Measurements from ENCODE around the gene TCEA2. TPM values are rescaled to one million over a fixed set of nuclear protein-coding genes. Genes with fewer than 3 reads are reported as not detected.

The TCEA2 gene
- total and polyA plus RNA-seq, 9 of the 15 experiments (the other 6 are each of a cell fraction or from before 2014, with no cell fraction given), result 1.4 to 28.7 (median 5.4) TPM

GRCh38 chr20:64045346-64046011 lies 17.5 kb upstream of the TCEA2 start:
- BruUV-seq (replicated peaks), result no TSS peak
- H3K9me3 ChIP-seq (replicated peaks; ENCODE audit: control insufficient read depth, insufficient read depth, low read depth, low read length), result no peaks in the 10 kb centered on the region
- H3K36me3 ChIP-seq (ENCODE audit: control insufficient read depth, insufficient read depth, low read length), result peaks cover 12% of the 10 kb centered on the region; the same call in 1 of the 3 replicates
- no peak overlapping the region; the same call in 2 of the 3 replicates for H3K27ac ChIP-seq (ENCODE audit: extremely low read depth, low read depth, low read length)
- 48% methylated on average over 9 of the region's 11 CpGs for WGBS (ENCODE audit: insufficient coverage, low coverage, missing lambda C conversion rate)
- H3K4me2 ChIP-seq (ENCODE audit: insufficient read depth, low read length), result 0 out of 2 replicates have a peak overlapping the region, but pooled peaks have one; percentile 1
- peak overlapping the region in 1 of 2 experiments; percentile 84; a peak in 2 of 4 replicates for H3K9ac ChIP-seq (ENCODE audit: insufficient read depth in 1 of 2, low read depth in 2 of 2, low read length in 2 of 2)
- H3K4me3 ChIP-seq, result no peak overlapping the region
- DNase-seq (ENCODE audit: extremely low read depth in 1 of 4, low spot score in 3 of 4) (peak in 2 of 4 experiments; percentile 39 to 45), ATAC-seq (0 out of 3 replicates have a peak, but pooled peaks have one; percentile 8), FAIRE-seq (no peak)
- peaks cover 4% of the 10 kb centered on the region for H3K9me1 ChIP-seq (ENCODE audit: control insufficient read depth, insufficient read depth, low read length)
- peaks cover 38 to 78% of the 10 kb centered on the region in 2 experiments for H3K4me1 ChIP-seq (replicated peaks in 1 of 2; ENCODE audit: control insufficient read depth in 2 of 2, insufficient read depth in 2 of 2, low read length in 2 of 2)
- ChIA-PET CTCF (ENCODE audit: low intra/inter-chr PET ratio) (no interaction called here), POLR2A (interaction anchor here (2.3 kb wide), 1 partner anchor 8 kb away, joined by 10 read pairs; no protein-coding TSS in a partner anchor)
- H4K20me1 ChIP-seq (replicated peaks; ENCODE audit: control insufficient read depth, insufficient read depth, low read length), result no peaks in the 10 kb centered on the region
- H3K27me3 ChIP-seq (ENCODE audit: control insufficient read depth in 2 of 2, insufficient read depth in 2 of 2, low read length in 2 of 2), result no peaks in the 10 kb centered on the region
- H2AFZ ChIP-seq (ENCODE audit: low read depth, low read length), result peak overlapping the region; percentile 77
- in situ Hi-C loops (cut with MboI) (no loop called here), intact Hi-C loops (cut with micrococcal nuclease) (no loop called here)
- peaks cover 12% of the 10 kb centered on the region for H3K79me2 ChIP-seq (ENCODE audit: control insufficient read depth, insufficient read depth, low read length)
- no peak for TF ChIP-seq FOXK1 (CRISPR knock-in tag; IDR thresholded peaks at IDR 0.05; ENCODE audit: borderline replicate concordance)
- TF ChIP-seq PBX2 (CRISPR knock-in tag; IDR thresholded peaks at IDR 0.05; ENCODE audit: low read depth), result no peak
- no peak for TF ChIP-seq PBX2 (tag; conservative IDR thresholded peaks at IDR 0.05; ENCODE audit: low read depth)
- no peak for TF ChIP-seq KLF1 (tag; IDR thresholded peaks at IDR 0.05)
- TF ChIP-seq ZBTB7A (IDR thresholded peaks at IDR 0.05; ENCODE audit: borderline replicate concordance, control insufficient read depth, low read depth, low read length), result 0 out of 2 replicates have a peak, but pooled peaks have one; percentile 9
- TF ChIP-seq ZNF274 (IDR thresholded peaks at IDR 0.05; ENCODE audit: borderline replicate concordance, low read depth, low read length), result no peak
- no peak for TF ChIP-seq ARID4B (CRISPR knock-in tag; IDR thresholded peaks at IDR 0.05)
- TF ChIP-seq ZSCAN29 (IDR thresholded peaks at IDR 0.05), result no peak
- peak; percentile 38; the same call in 1 of the 2 replicates for TF ChIP-seq VEZF1 (CRISPR knock-in tag; IDR thresholded peaks at IDR 0.05)
- TF ChIP-seq ZKSCAN3 (CRISPR knock-in tag; IDR thresholded peaks at IDR 0.05), result no peak
- TF ChIP-seq NRF1 (conservative IDR thresholded peaks at IDR 0.05 in 1 of 2, IDR thresholded peaks at IDR 0.05 in 1 of 2), result no peak
- TF ChIP-seq TAL1 (IDR thresholded peaks at IDR 0.05), result no peak
- no peak for TF ChIP-seq ZNF696 (CRISPR knock-in tag; conservative IDR thresholded peaks at IDR 0.05)
- no peak for TF ChIP-seq TCFL5 (CRISPR knock-in tag; conservative IDR thresholded peaks at IDR 0.05)
